ENCODE measurements around the gene MICOS13.

MICOS13 gene

DNA sequence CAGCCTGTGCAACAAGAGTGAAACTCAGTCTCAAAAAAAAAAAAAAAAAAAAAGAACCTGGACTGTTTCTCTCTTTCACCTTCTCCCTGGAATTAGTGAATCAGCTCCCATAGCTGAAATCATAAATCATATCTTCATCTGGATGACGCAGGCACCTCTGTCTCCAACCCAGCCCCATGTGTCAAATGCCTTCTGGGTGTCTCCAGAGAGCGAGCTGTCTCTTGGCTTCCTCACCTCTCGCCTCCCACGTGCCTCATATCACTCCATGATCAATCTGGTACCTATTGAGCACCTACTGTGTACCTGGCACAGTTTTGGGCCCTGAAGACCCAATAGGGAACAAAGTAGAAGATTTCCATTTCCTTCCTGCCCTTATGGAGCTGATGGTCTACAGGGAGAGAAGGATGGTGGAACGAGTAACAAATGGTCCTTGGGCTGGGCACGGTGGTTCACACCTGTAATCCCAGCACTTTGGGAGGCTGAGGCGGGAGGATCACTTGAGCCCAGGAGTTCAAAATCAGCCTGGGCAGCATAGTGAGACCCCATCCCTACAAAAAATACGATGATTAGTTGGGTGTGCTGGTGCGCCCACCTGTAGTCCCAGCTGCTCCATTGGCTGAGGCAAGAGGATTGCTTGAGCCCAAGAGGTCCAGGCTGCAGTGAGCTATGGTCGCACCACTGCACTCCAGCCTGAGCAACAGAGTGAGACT is 3.0 kb upstream of the MICOS13 start:
- H3K4me3 ChIP-seq (ENCODE audit: low read length): no peak overlapping the region
- no peaks in the 10 kb centered on the region; the same call in 1 of the 2 replicates for H3K36me3 ChIP-seq (ENCODE audit: control insufficient read depth, low read length)
- TF ChIP-seq EZH2phosphoT487 (IDR thresholded peaks at IDR 0.05; ENCODE audit: borderline replicate concordance, low read length): no peak
- TF ChIP-seq, protein P1, sequence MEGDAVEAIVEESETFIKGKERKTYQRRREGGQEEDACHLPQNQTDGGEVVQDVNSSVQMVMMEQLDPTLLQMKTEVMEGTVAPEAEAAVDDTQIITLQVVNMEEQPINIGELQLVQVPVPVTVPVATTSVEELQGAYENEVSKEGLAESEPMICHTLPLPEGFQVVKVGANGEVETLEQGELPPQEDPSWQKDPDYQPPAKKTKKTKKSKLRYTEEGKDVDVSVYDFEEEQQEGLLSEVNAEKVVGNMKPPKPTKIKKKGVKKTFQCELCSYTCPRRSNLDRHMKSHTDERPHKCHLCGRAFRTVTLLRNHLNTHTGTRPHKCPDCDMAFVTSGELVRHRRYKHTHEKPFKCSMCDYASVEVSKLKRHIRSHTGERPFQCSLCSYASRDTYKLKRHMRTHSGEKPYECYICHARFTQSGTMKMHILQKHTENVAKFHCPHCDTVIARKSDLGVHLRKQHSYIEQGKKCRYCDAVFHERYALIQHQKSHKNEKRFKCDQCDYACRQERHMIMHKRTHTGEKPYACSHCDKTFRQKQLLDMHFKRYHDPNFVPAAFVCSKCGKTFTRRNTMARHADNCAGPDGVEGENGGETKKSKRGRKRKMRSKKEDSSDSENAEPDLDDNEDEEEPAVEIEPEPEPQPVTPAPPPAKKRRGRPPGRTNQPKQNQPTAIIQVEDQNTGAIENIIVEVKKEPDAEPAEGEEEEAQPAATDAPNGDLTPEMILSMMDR (IDR thresholded peaks at IDR 0.05; ENCODE audit: low read depth, low read length, poor library complexity, severe bottlenecking): no peak
- no peaks in the 10 kb centered on the region for H3F3A ChIP-seq (ENCODE audit: control insufficient read depth, insufficient read depth)
- H3K9me2 ChIP-seq (replicated peaks; ENCODE audit: control insufficient read depth, low read length): no peaks in the 10 kb centered on the region
- H3K79me2 ChIP-seq (ENCODE audit: control insufficient read depth, low read length): peaks cover 11% of the 10 kb centered on the region
- H3K4me2 ChIP-seq (ENCODE audit: low read length): no peak overlapping the region
- H3K27ac ChIP-seq (ENCODE audit: low read depth, low read length): no peak overlapping the region
- no peaks in the 10 kb centered on the region for H3K9me3 ChIP-seq (ENCODE audit: control insufficient read depth, insufficient read depth, low read length)
- no peaks in the 10 kb centered on the region for H4K20me1 ChIP-seq (ENCODE audit: control insufficient read depth, insufficient read depth, low read depth, low read length)
- 0 out of 2 replicates have a peak, but pooled peaks cover 2% of the 10 kb centered on the region for H3K27me3 ChIP-seq (ENCODE audit: control insufficient read depth, low read length)
- peaks cover 22% of the 10 kb centered on the region for H3K4me1 ChIP-seq (ENCODE audit: control insufficient read depth, low read length)

DNA sequence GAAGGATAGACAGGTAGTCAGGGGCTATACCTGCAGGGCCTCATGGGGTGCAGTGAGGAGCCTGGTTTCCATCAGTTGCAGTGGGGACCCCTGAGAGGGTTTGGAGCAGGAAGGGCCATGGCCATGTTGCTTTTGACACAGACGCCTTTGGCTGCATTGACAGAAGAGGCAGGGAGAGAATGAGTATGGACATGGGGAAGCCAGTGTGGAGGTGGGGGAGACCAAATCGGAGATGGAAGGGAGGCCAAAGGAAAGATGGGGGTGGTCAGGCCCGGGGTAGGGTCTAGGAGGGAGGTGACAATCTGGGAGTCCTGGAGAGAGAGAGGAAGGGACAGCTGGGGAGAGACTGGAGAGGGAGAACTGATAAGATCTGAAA is 1.8 kb upstream of the MICOS13 start:
- Histone ChIP-seq H3K9me2 (replicated peaks; ENCODE audit: control insufficient read depth, low read length) (no peaks in the 10 kb centered on the region), H3F3A (ENCODE audit: control insufficient read depth, insufficient read depth) (no peaks in the 10 kb centered on the region), H3K27ac (ENCODE audit: low read depth, low read length) (no peak overlapping the region), H3K4me2 (ENCODE audit: low read length) (no peak overlapping the region), H3K4me3 (ENCODE audit: low read length) (no peak overlapping the region), H3K9me3 (ENCODE audit: control insufficient read depth, insufficient read depth, low read length) (no peaks in the 10 kb centered on the region), H3K36me3 (ENCODE audit: control insufficient read depth, low read length) (peaks cover 2% of the 10 kb centered on the region; the same call in 1 of the 2 replicates), H3K27me3 (ENCODE audit: control insufficient read depth, low read length) (0 out of 2 replicates have a peak, but pooled peaks cover 2% of the 10 kb centered on the region), H3K4me1 (ENCODE audit: control insufficient read depth, low read length) (peaks cover 22% of the 10 kb centered on the region), H3K79me2 (ENCODE audit: control insufficient read depth, low read length) (peaks cover 11% of the 10 kb centered on the region), H4K20me1 (ENCODE audit: control insufficient read depth, insufficient read depth, low read depth, low read length) (no peaks in the 10 kb centered on the region)
- TF ChIP-seq, protein P1 (IDR thresholded peaks at IDR 0.05; ENCODE audit: low read depth, low read length, poor library complexity, severe bottlenecking): no peak
- TF ChIP-seq EZH2phosphoT487 (IDR thresholded peaks at IDR 0.05; ENCODE audit: borderline replicate concordance, low read length): no peak

DNA sequence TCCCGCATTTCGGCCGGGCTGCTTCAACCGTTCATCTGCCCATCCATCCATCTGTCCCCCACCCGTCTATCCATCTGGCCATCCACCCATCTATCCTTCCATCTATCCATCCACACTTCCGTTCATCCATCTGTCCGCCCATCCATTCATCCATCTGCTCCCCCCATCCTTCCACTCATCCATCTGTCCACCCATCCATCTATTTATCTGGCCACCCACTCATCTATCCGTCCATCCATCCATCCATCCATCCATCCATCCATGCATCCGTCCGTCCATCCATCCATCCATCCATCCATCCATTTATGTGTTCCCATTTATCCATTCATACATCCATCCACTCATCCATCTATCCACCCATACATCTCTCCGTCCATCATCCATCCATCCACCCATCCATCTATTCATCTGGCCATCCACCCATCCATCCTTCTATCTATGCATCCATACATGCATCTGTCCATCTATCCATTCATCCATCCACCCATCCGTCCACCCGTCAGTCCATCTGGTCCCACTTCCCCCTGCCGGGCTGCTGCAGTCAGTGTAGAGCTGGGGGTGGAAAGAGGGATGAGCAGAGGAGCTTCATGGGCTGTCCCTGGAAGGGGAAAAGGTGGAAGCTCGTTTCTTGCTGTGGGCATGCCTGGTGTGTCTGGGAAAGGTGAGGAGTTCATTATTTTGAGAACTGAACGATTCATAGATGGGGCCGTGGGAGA is 1.2 kb upstream of the MICOS13 start:
- Histone ChIP-seq H3K4me2 (ENCODE audit: low read length) (peak overlapping the region; percentile 98; the same call in 1 of the 2 replicates), H3K9me2 (replicated peaks; ENCODE audit: control insufficient read depth, low read length) (no peaks in the 10 kb centered on the region), H3K79me2 (ENCODE audit: control insufficient read depth, low read length) (peaks cover 11% of the 10 kb centered on the region), H3K4me3 (ENCODE audit: low read length) (peak overlapping the region; percentile 97), H3K27me3 (ENCODE audit: control insufficient read depth, low read length) (0 out of 2 replicates have a peak, but pooled peaks cover 2% of the 10 kb centered on the region), H3K4me1 (ENCODE audit: control insufficient read depth, low read length) (peaks cover 21% of the 10 kb centered on the region), H3F3A (ENCODE audit: control insufficient read depth, insufficient read depth) (no peaks in the 10 kb centered on the region), H3K27ac (ENCODE audit: low read depth, low read length) (no peak overlapping the region), H4K20me1 (ENCODE audit: control insufficient read depth, insufficient read depth, low read depth, low read length) (no peaks in the 10 kb centered on the region), H3K9me3 (ENCODE audit: control insufficient read depth, insufficient read depth, low read length) (no peaks in the 10 kb centered on the region), H3K36me3 (ENCODE audit: control insufficient read depth, low read length) (peaks cover 2% of the 10 kb centered on the region; the same call in 1 of the 2 replicates)
- TF ChIP-seq, protein P1 (IDR thresholded peaks at IDR 0.05; ENCODE audit: low read depth, low read length, poor library complexity, severe bottlenecking): no peak
- no peak for TF ChIP-seq EZH2phosphoT487 (IDR thresholded peaks at IDR 0.05; ENCODE audit: borderline replicate concordance, low read length)
